ENCODE results near the gene LDHAL6A.

DNA sequence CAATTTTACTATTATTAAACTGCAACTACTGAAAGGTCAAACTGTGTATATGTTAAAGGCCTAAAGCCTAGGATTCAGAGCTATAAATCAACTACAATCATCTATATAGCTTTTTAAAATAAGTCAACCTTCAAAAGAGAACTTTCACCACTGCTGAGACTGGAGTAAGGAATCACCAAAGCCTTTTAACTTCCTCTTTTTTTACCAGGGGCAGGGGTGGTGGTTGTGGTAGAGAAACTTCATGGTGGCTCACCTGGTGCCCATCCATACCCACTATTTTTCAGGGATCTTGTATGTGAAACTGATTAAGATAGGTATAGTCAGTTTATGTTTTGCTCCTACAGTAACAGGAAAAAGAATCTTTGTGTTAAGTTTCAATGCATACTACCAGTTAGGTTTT is 39.6 kb downstream of the LDHAL6A start:
- TF ChIP-seq ZNF660 (tag by site-specific recombination; IDR thresholded peaks at IDR 0.05): no peak
- TF ChIP-seq CTCF (tag by site-specific recombination; IDR thresholded peaks at IDR 0.05): no peak
- TF ChIP-seq ZBTB49 (tag by site-specific recombination; IDR thresholded peaks at IDR 0.05; ENCODE audit: low read depth): no peak
- no peak for TF ChIP-seq ZNF121 (tag by site-specific recombination; IDR thresholded peaks at IDR 0.05)
- TF ChIP-seq ZNF23 (tag by site-specific recombination; IDR thresholded peaks at IDR 0.05; ENCODE audit: borderline replicate concordance): no peak

All from HEK293 (cell line).